Measurements from ENCODE around the gene REXO4.

REXO4 gene

GRCh38 chr9:133449760-133450159 is 31.9 kb upstream of the REXO4 start:
- DNase-seq, result no peak

GRCh38 chr9:133448487-133448972 is 30.7 kb upstream of the REXO4 start:
- DNase-seq, result no peak

- DNase-seq, result no peak
Observed at GRCh38 chr9:133445293-133445969, 27.6 kb upstream of the REXO4 start.

- no peak for DNase-seq
Observed at GRCh38 chr9:133443982-133444381, 26.2 kb upstream of the REXO4 start.

GRCh38 chr9:133443248-133443647 is 25.4 kb upstream of the REXO4 start:
- no peak for DNase-seq

- DNase-seq, result no peak
Observed at GRCh38 chr9:133441571-133441970, 23.8 kb upstream of the REXO4 start.

GRCh38 chr9:133440874-133441273 is 23.1 kb upstream of the REXO4 start:
- no peak for DNase-seq

- no peak for DNase-seq
Observed at GRCh38 chr9:133439337-133439736, 21.5 kb upstream of the REXO4 start.

- no peak for DNase-seq
Observed at GRCh38 chr9:133437753-133438531, 20.1 kb upstream of the REXO4 start.

GRCh38 chr9:133436681-133437080 is 18.9 kb upstream of the REXO4 start:
- DNase-seq, result no peak

- DNase-seq, result no peak
Observed at GRCh38 chr9:133433351-133433843, 15.6 kb upstream of the REXO4 start.

- DNase-seq, result no peak
Observed at GRCh38 chr9:133430244-133430643, 12.4 kb upstream of the REXO4 start.

- DNase-seq, result peak; percentile 56
Observed at GRCh38 chr9:133429641-133430161, 11.9 kb upstream of the REXO4 start.

- DNase-seq, result no peak
Observed at GRCh38 chr9:133429214-133429613, 11.4 kb upstream of the REXO4 start.

- no peak for DNase-seq
Observed at GRCh38 chr9:133428617-133429101, 10.8 kb upstream of the REXO4 start.

- no peak for DNase-seq
Observed at GRCh38 chr9:133427658-133428348, 10.0 kb upstream of the REXO4 start.

GRCh38 chr9:133426011-133426410 is 8.2 kb upstream of the REXO4 start:
- DNase-seq, result no peak

GRCh38 chr9:133425049-133425632 is 7.3 kb upstream of the REXO4 start:
- no peak for DNase-seq

GRCh38 chr9:133424187-133424586 is 6.4 kb upstream of the REXO4 start:
- no peak for DNase-seq

GRCh38 chr9:133423216-133423615 is 5.4 kb upstream of the REXO4 start:
- no peak for DNase-seq

- peak; percentile 48 for DNase-seq
Observed at GRCh38 chr9:133421615-133422542, 4.1 kb upstream of the REXO4 start, which contains the start of gene ADAMTS13. ADAMTS13 (plus strand) TSS chr9:133422367; CDS start chr9:133422444, 77 bp downstream.
